Stimulated activated CD8-positive, alpha-beta memory T cell treated with anti-CD3 and anti-CD28 coated beads, Interleukin-12 subunit alpha, Interleukin-12 subunit beta, amount 100 ng/mL, for 4 hours (primary cell): ENCODE measurements around the gene CDK5.
"Not testable (repeated sequence)": the region's sequence is repeated elsewhere in the genome, so short reads cannot be mapped to it uniquely, and the experiment has no call there.

Source experiments
- DNase-seq: peaks from one replicate; pipeline ENCODE4 v3.0.0-alpha.2; 2020; ENCODE audit warnings: low read depth

Gene CDK5

GRCh38 chr7:151056666-151057505 is 811 bp downstream of the CDK5 start:
- DNase-seq, result no peak

GRCh38 chr7:151056283-151056665 is 1.4 kb downstream of the CDK5 start:
- no peak for DNase-seq

GRCh38 chr7:151053751-151054150 is 3.9 kb downstream of the CDK5 start:
- DNase-seq, result no peak

DNA sequence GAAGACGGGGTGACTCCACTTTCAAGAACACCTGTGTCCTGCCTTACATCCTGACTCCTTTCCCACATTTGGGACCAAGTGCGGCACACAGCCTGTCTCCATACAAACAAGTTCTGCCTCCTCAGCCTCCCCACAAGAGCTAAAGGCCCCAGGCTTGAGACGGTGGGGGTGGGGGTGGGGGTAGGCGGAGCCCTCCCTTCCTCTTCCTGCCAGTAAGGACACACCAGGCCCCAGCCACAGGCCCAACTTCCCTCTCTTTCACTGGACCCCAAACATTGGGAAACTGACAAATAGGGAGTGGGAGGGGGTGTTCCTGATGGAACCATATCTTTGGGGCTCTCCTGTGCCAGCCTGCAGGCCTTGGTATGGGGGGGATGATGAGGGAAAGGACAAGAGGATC is 4.6 kb downstream of the CDK5 start:
- DNase-seq, result no peak

- DNase-seq, result peak; percentile 23
These were observed 6.6 kb downstream of the CDK5 start for GRCh38 chr7:151051108-151051507.

GRCh38 chr7:151048911-151049463 is 8.7 kb downstream of the CDK5 start:
- DNase-seq, result no peak

DNA sequence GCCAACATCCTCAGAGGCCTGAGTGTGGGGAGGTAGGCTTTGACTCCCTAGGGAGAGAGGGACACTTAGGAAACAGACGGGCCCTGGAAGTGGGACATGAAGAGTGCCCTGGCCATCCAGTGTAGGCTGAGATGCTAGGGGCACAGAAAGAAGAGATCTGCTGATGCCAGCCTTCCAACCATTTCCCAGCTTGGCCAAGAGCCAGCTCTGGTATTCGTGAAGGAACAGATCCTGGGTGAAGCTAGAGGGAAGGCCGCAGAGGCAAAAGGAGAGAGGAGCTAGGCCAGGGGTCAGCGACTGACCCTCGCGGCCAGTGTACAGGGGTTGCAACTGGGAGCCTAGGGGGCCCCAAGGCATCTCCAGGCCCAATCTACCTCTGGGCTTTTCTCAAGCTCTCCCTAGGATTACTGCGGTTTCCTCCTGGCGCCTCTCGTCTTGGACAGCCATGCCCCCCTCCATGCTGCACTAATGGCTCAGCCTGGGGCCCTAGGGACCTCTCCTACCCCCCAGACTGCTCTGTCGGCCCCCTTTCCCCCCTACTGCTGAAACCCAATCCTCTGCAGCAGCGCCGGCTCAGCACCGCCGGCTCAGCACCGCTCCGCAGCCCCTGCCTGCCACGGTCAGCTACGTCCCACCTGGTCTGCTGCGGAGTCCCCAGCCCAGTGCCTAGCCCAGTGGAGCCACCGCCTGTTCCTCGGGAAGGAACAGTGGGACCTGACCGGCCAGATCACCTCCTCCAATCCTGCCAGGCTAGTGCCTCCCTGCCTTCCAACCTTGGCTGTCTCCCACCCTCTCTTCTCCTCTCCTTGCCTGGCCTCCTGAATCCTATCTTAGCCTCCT is 9.5 kb downstream of the CDK5 start, which contains the start of gene ASIC3:
ASIC3 (plus strand) TSS at position 556 of the 840 bp plus-strand sequence. CDS start 355 bp downstream, outside the sequence.
- DNase-seq, result no peak

- no peak for DNase-seq
These were observed 10.8 kb downstream of the CDK5 start for GRCh38 chr7:151046603-151047573.

GRCh38 chr7:151045967-151046366 is 11.7 kb downstream of the CDK5 start:
- DNase-seq, result no peak

DNA sequence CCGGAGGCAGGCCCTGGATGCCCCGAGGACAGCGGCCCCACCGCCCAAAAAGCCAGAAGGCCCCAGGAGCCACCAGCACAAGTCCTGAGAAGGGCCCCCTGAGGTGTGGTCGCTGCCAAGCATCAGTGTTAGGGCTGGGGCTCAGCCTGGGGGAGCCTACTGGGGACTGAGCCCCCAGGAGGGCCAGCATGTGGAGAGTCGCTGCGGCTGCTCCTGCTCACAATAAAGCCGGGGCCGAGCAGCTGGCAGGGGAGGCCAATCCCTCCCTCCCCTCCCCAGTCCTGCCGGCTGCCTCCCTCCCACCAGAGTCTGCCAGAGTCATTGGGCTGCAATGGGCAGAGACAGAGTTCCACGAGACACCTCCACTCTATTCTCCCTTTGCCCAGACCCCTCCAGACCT is 12.4 kb downstream of the CDK5 start:
- DNase-seq, result no peak

DNA sequence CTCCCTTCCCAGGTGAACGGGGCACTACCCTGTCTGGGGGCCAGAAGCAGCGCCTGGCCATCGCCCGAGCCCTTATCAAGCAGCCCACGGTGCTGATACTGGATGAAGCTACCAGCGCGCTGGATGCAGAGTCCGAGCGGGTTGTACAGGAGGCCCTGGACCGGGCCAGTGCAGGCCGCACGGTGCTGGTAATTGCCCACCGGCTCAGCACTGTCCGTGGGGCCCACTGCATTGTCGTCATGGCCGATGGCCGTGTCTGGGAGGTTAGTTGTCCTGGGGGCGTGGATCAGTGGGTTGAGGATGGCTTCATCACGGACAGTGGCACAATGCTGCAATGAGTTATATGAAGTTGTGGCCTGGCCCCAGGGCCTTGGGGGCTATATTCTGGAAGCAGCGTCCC is 13.7 kb downstream of the CDK5 start:
- no peak for DNase-seq

DNA sequence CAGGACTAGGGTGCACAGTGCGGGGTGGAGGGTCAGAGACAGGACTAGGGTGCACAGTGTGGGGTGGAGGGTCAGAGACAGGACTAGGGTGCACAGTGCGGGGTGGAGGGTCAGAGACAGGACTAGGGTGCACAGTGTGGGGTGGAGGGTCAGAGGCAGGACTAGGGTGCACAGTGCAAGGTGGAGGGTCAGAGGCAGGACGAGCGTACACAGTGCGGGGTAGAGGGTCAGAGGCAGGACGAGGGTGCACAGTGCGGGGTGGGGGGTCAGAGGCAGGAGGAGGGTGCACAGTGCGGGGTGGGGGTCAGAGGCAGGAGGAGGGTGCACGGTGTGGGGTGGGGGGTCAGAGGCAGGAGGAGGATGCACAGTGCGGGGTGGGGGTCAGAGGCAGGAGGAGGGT is 14.2 kb downstream of the CDK5 start:
- not testable (repeated sequence) for DNase-seq

DNA sequence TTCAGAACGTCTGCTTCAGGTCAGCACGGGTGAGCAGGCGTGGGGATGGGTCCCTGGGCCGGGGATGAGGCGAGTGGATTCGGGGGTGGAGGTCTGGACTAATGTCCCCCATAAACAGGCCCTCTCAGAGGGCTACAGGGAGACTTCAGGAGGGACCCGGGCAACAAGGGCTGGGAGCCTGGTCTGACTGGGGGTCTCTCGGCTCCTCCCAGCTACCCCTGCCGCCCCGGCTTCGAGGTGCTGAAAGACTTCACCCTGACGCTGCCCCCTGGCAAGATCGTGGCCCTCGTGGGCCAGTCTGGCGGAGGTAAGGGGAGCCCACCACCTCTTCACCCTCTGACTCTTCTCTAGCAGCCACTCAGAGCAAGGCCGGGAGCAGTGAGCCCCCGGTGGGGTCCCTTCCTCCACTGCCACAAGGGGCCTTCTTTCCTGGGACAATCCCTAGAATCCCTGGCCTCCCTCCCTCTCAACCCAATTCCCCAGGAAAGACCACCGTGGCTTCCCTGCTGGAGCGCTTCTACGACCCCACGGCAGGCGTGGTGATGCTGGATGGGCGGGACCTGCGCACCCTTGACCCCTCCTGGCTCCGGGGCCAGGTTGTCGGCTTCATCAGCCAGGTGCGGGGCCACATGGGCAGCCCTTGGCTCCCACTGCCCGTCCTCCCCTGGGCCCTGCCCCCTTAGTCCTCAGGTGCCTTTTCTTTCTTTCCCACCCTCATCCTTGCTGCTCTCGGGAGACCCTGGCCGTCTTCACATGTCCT is 16.9 kb downstream of the CDK5 start:
- DNase-seq, result no peak

- no peak for DNase-seq
These were observed 17.7 kb downstream of the CDK5 start for GRCh38 chr7:151039850-151040548.

DNA sequence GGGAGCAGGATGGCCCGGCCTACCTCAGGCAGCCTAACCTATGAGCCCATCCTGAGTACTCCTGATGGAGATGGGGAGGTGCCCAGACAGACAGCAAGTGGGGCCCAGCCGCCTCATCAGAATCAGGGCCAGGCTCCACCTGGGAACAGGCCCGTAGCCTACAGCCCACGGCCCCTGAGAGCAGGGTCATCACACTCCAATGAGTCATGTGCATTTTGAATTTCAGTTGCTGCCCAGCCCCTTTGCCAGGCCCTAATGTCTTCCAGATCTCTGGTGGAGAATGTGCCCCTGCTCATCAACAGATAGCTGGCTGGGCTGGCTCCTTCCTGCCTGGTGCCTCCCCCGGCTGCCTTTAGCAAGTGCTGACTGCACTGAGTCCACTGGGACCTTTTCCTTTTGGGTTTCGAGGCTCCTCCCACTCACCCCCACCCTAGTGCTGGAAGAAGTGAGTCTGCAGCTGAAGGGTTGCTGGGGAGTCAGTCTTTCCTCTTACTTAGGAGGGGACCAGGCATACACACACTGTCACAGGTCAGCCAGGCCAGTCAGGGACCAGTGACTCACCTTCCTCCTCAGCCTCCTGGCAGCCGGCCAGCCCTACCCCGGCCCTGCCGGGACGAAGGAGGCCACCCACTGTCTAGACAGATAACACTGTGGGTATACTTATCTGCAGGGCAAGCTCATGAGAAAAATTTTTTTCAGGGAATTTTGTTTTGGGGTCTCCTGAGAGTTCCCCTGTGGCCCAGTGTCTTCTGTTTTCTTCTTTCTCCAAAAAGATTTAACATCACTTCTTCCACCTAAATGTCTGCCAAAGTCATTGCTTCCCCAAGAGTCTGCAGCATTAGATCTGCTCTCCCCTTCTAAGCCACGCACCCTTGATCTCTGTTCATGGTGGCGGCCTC is 18.5 kb downstream of the CDK5 start:
- DNase-seq, result peak; percentile 60

- no peak for DNase-seq
These were observed 21.8 kb downstream of the CDK5 start for GRCh38 chr7:151035902-151036301.

DNA sequence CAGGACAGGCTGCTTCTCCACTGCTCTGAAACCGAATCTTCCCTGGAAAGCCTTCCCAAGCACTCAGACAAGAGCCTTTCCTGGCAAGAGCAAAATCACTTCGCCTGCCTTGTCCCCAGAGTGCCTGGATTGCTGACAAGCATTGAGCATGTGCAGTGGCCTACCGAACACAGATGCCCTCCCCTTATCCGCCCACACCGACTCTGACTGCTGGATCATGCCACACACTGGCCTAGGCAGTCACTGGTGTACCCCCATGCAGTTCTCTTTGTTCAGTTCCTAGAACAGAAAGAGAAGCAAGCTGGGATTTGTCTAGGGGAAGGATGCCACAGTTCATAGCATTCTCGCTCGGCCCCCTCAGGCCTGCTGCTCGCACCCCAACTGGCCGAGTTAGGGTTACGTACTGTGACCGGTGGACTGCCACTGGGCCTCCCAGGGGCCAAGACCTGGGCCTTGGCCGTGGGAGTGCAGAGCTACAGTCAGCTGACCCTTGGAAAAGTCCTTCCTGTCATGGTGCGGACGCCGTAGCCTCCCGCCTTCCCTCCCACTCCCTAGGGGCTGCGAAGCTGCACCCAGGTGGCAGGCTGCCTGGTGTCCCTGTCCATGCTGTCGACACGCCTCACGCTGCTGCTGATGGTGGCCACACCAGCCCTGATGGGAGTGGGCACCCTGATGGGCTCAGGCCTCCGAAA is 22.5 kb downstream of the CDK5 start:
- DNase-seq, result no peak

DNA sequence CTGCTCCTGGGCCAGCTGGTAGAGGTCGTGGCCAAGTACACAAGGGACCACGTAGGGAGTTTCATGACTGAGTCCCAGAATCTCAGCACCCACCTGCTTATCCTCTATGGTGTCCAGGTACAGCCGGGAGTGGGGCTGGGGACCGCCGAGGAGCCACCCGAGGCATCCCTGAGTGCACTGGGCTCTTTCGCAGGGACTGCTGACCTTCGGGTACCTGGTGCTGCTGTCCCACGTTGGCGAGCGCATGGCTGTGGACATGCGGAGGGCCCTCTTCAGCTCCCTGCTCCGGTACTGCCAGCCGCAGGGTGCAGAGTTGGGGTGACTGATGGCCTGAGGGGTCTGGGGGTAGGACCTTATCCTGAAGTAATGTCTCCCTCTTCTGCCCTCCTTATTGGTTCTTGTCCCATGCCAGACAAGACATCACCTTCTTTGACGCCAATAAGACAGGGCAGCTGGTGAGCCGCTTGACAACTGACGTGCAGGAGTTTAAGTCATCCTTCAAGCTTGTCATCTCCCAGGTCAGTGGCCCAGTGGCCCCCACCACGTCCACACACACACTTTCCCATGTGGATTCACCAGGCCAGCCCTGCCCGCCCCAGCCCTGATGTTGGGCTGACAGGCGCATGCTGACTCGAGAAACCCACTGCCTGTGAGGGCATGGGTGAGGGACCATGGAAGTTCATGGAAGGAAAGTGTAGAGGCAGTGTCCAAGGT is 23.2 kb downstream of the CDK5 start:
- no peak for DNase-seq
